HCT116 (cell line): ENCODE measurements around the gene PRCD. TPM values are rescaled to one million over a fixed set of nuclear protein-coding genes. Genes with fewer than 3 reads are reported as not detected.

Experiments used
- ATAC-seq: fragments of 200-7000 bp; cut with Tn5 transposase; 2 replicates; pipeline ENCODE4 v1.9.1; 2020; ENCODE audit warnings: mild to moderate bottlenecking, moderate library complexity
- BruUV-seq: library from RNA; stranded (reverse); fragments of 400-500 nt; replicated peaks from 2 replicates; lab custom pipeline; 2021; lab: Mats Ljungman, UMichigan
- CTCF ChIA-PET: fragments of 300-600 bp; sonication (Branson Sonifier 250); formaldehyde crosslinking; loops from one replicate; lab custom pipeline; 2021; ENCODE audit warnings: antibody characterized with exemption; lab: Charles Lee
- POLR2A ChIA-PET: fragments of 300-600, 350-600 bp; sonication (Branson Sonifier 250); formaldehyde crosslinking; loops from one replicate; lab custom pipeline; 2021; ENCODE audit warnings: antibody characterized with exemption; lab: Charles Lee
- RAD21 ChIA-PET, 2 experiments: fragments of 300-600 bp; sonication (Branson Sonifier 250); formaldehyde crosslinking; loops; one replicate each; lab custom pipeline; 2023; ENCODE audit warnings: low total read pairs in 2 of 2; ENCODE audit not compliant: uncharacterized antibody in 2 of 2, unreplicated experiment in 2 of 2, low non-redundant PET in 1 of 2; lab: Charles Lee
- DNase-seq: peaks from one replicate; pipeline ENCODE4 v3.0.0-alpha.2; 2010; ENCODE audit warnings: low read depth, low spot score
- H2AFZ ChIP-seq: fragments of 200-600 bp; shearing (Covaris generic), sonication (generic); 2 replicates; pipeline ENCODE4 v1.6.1; 2017; ENCODE audit warnings: low read depth, mixed run types, mixed read lengths, antibody characterized with exemption, low read length; ENCODE audit not compliant: poor library complexity, severe bottlenecking
- H3K27ac ChIP-seq: 2 replicates; pipeline ENCODE4 v1.5.1; 2012; ENCODE audit warnings: low read depth, low read length
- H3K27me3 ChIP-seq: fragments of 200-600 bp; sonication (generic); 2 replicates; pipeline ENCODE4 v1.6.1; 2016; ENCODE audit warnings: mixed run types, low read length, mixed read lengths; ENCODE audit not compliant: insufficient read depth
- H3K36me3 ChIP-seq, 2 experiments: fragments of 200-500 bp in 1 of 2; fragments of 200-600 bp in 1 of 2; sonication (Bioruptor generic) in 1 of 2; sonication (generic) in 1 of 2; 2 replicates each; pipeline versions ENCODE4 v1.5.1 to v1.6.1; 2014 to 2016; ENCODE audit warnings: low read length in 2 of 2, inconsistent platforms in 1 of 2, mixed read lengths in 1 of 2, mixed run types in 1 of 2; ENCODE audit not compliant: insufficient read depth in 2 of 2, control insufficient read depth in 1 of 2
- H3K4me1 ChIP-seq, 2 experiments: fragments of 200-600 bp in 1 of 2; sonication (generic) in 1 of 2; 2 replicates each; pipeline versions ENCODE4 v1.5.1 to v1.6.1; 2012 to 2017; ENCODE audit warnings: low read length in 2 of 2, inconsistent platforms in 1 of 2, mild to moderate bottlenecking in 1 of 2, mixed read lengths in 1 of 2, mixed run types in 1 of 2, moderate library complexity in 1 of 2; ENCODE audit not compliant: insufficient read depth in 2 of 2, control insufficient read depth in 1 of 2
- H3K4me2 ChIP-seq: fragments of 200-600 bp; sonication (generic); 2 replicates; pipeline ENCODE4 v1.6.1; 2017; ENCODE audit warnings: mixed run types, low read length, mixed read lengths
- H3K4me3 ChIP-seq, 2 experiments: fragments of 200-600 bp in 1 of 2; sonication (generic) in 1 of 2; replicated peaks in 1 of 2; 2 replicates each; pipeline ENCODE4 v1.5.1; 2011 to 2016; ENCODE audit warnings: low read length in 2 of 2, control low read depth in 1 of 2, low read depth in 1 of 2, mild to moderate bottlenecking in 1 of 2, mixed read lengths in 1 of 2, mixed run types in 1 of 2
- H3K79me2 ChIP-seq: fragments of 200-600 bp; sonication (generic); 2 replicates; pipeline ENCODE4 v1.6.1; 2017; ENCODE audit warnings: mild to moderate bottlenecking, mixed run types, low read length, moderate library complexity, mixed read lengths; ENCODE audit not compliant: insufficient read depth
- H3K9ac ChIP-seq: fragments of 200-600 bp; sonication (generic); 2 replicates; pipeline ENCODE4 v1.6.1; 2016; ENCODE audit warnings: low read length, mixed read lengths
- H3K9me2 ChIP-seq: fragments of 200-600 bp; sonication (generic), shearing (Covaris generic); 2 replicates; pipeline ENCODE4 v1.6.1; 2017; ENCODE audit warnings: mixed run types, mild to moderate bottlenecking, moderate library complexity; ENCODE audit not compliant: insufficient read depth
- H3K9me3 ChIP-seq, 2 experiments: fragments of 200-500 bp in 1 of 2; fragments of 200-600 bp in 1 of 2; sonication (Bioruptor generic) in 1 of 2; sonication (generic) in 1 of 2; 2 replicates each; pipeline ENCODE4 v1.6.1; 2014 to 2017; ENCODE audit warnings: low read length in 2 of 2, mixed read lengths in 2 of 2, inconsistent platforms in 1 of 2, low read depth in 1 of 2, mild to moderate bottlenecking in 1 of 2, mixed run types in 1 of 2, moderate library complexity in 1 of 2; ENCODE audit not compliant: control insufficient read depth in 1 of 2, insufficient read depth in 1 of 2
- H4K20me1 ChIP-seq: fragments of 200-600 bp; sonication (generic), shearing (Covaris generic); 2 replicates; pipeline ENCODE4 v1.6.1; 2017; ENCODE audit warnings: mixed run types, mild to moderate bottlenecking, moderate library complexity; ENCODE audit not compliant: insufficient read depth
- ATF3 ChIP-seq: IDR thresholded peaks from 2 replicates; pipeline ENCODE4 v1.6.1; 2012
- CBX3 ChIP-seq: IDR thresholded peaks from 2 replicates; pipeline ENCODE4 v1.6.1; 2012; ENCODE audit warnings: low read depth
- CEBPB ChIP-seq: IDR thresholded peaks from 2 replicates; pipeline ENCODE4 v1.6.1; 2012; ENCODE audit warnings: low read depth
- ELF1 ChIP-seq: IDR thresholded peaks from 2 replicates; pipeline ENCODE4 v1.6.1; 2012; ENCODE audit warnings: low read depth, borderline replicate concordance
- EZH2phosphoT487 ChIP-seq: fragments of 200-600 bp; IDR thresholded peaks from 2 replicates; pipeline ENCODE4 v1.6.1; 2018; ENCODE audit warnings: antibody characterized with exemption, borderline replicate concordance
- FOSL1 ChIP-seq: IDR thresholded peaks from 2 replicates; pipeline ENCODE4 v1.6.1; 2012; ENCODE audit warnings: low read depth
- MAX ChIP-seq: IDR thresholded peaks from 2 replicates; pipeline ENCODE4 v1.6.1; 2012
- POLR2A ChIP-seq: IDR thresholded peaks from 2 replicates; pipeline ENCODE4 v1.7.0; 2011; ENCODE audit warnings: borderline replicate concordance; ENCODE audit not compliant: insufficient read depth, insufficient read length; ENCODE audit errors: extremely low read depth
- RAD21 ChIP-seq: IDR thresholded peaks from 2 replicates; pipeline ENCODE4 v1.6.1; 2012; ENCODE audit warnings: low read depth, mild to moderate bottlenecking
- REST ChIP-seq: IDR thresholded peaks from 2 replicates; pipeline ENCODE4 v1.6.1; 2012; ENCODE audit warnings: low read depth
- SP1 ChIP-seq: IDR thresholded peaks from 2 replicates; pipeline ENCODE4 v1.6.1; 2012; ENCODE audit warnings: low read depth
- SRF ChIP-seq: IDR thresholded peaks from 2 replicates; pipeline ENCODE4 v1.6.1; 2012; ENCODE audit warnings: low read depth
- TCF7L2 ChIP-seq: IDR thresholded peaks from 2 replicates; pipeline ENCODE4 v1.7.0; 2011; ENCODE audit warnings: borderline replicate concordance, inconsistent platforms; ENCODE audit not compliant: insufficient read depth, insufficient read length; ENCODE audit errors: extremely low read depth
- YY1 ChIP-seq: IDR thresholded peaks from 2 replicates; pipeline ENCODE4 v1.6.1; 2011; ENCODE audit warnings: low read length, low read depth, moderate library complexity, mild to moderate bottlenecking; ENCODE audit not compliant: insufficient replicate concordance; ENCODE audit errors: extremely low read depth
- ZFX ChIP-seq: fragments of 450-650 bp; IDR thresholded peaks from 2 replicates; pipeline ENCODE4 v1.6.1; 2017
- ZNF274 ChIP-seq: fragments of 200-500 bp; sonication (Bioruptor generic); IDR thresholded peaks from 2 replicates; pipeline ENCODE4 v1.6.1; 2014; ENCODE audit warnings: mild to moderate bottlenecking, low read depth, low read length, inconsistent platforms
- intact Hi-C: fragments of 100-400 bp; cut with micrococcal nuclease; formaldehyde crosslinking; loops from 2 replicates; pipeline ENCODE4 v1.10.0; 2022
- total RNA-seq: library from RNA; stranded (reverse); gene quantifications from one replicate; pipeline ENCODE4 v1.2.1, GENCODE V29; 2021; ENCODE audit not compliant: unreplicated experiment
- TF ChIP-seq, protein P1 (sequence below), 3 experiments: fragments of 200-600 bp in 1 of 3; sonication (generic) in 1 of 3; IDR thresholded peaks in 2 of 3; conservative IDR thresholded peaks in 1 of 3; 2 replicates each; pipeline ENCODE4 v1.5.1; 2012 to 2017; ENCODE audit warnings: low read depth in 2 of 3, low read length in 2 of 3, antibody characterized with exemption in 1 of 3, borderline replicate concordance in 1 of 3, control low read depth in 1 of 3, mild to moderate bottlenecking in 1 of 3, mixed read lengths in 1 of 3, mixed run types in 1 of 3, moderate library complexity in 1 of 3; ENCODE audit not compliant: insufficient read depth in 1 of 3

Gene PRCD
- total RNA-seq, 1 experiment from 2014 or later: not detected

- Histone ChIP-seq H3K36me3 (no peaks in the 10 kb centered on the region), H2AFZ (no peak overlapping the region), H3K9me2 (no peaks in the 10 kb centered on the region), H3K9ac (no peak overlapping the region), H3K4me2 (no peak overlapping the region), H3K27me3 (no peaks in the 10 kb centered on the region), H3K9me3 (no peaks in the 10 kb centered on the region), H4K20me1 (no peaks in the 10 kb centered on the region), H3K79me2 (no peaks in the 10 kb centered on the region), H3K27ac (no peak overlapping the region), H3K4me3 (no peak overlapping the region), H3K4me1 (peaks cover 8 to 16% of the 10 kb centered on the region in 2 experiments)
- no TSS peak for BruUV-seq
- RAD21 ChIA-PET: no interaction called here
- TF ChIP-seq RAD21 (no peak), REST (no peak), YY1 (no peak), CBX3 (no peak), EZH2phosphoT487 (no peak), FOSL1 (no peak), CEBPB (no peak), SP1 (no peak), ELF1 (no peak), ATF3 (no peak), ZFX (no peak), TCF7L2 (no peak), POLR2A (no peak), MAX (no peak), ZNF274 (no peak), SRF (no peak)
- TF ChIP-seq, protein P1, sequence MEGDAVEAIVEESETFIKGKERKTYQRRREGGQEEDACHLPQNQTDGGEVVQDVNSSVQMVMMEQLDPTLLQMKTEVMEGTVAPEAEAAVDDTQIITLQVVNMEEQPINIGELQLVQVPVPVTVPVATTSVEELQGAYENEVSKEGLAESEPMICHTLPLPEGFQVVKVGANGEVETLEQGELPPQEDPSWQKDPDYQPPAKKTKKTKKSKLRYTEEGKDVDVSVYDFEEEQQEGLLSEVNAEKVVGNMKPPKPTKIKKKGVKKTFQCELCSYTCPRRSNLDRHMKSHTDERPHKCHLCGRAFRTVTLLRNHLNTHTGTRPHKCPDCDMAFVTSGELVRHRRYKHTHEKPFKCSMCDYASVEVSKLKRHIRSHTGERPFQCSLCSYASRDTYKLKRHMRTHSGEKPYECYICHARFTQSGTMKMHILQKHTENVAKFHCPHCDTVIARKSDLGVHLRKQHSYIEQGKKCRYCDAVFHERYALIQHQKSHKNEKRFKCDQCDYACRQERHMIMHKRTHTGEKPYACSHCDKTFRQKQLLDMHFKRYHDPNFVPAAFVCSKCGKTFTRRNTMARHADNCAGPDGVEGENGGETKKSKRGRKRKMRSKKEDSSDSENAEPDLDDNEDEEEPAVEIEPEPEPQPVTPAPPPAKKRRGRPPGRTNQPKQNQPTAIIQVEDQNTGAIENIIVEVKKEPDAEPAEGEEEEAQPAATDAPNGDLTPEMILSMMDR (IDR thresholded peaks at IDR 0.05 in 2 of 3, conservative IDR thresholded peaks at IDR 0.05 in 1 of 3; ENCODE audit: borderline replicate concordance in 1 of 3, insufficient read depth in 1 of 3, low read depth in 2 of 3, low read length in 2 of 3): no peak
- DNase-seq: no peak
- POLR2A ChIA-PET: no interaction called here
- CTCF ChIA-PET: interaction anchor here (2.7 kb wide), 1 partner anchor 85 kb away, joined by 11 read pairs; no protein-coding TSS in a partner anchor
- intact Hi-C loops: no loop called here
- ATAC-seq: no peak
These were observed 1.4 kb upstream of the PRCD start for GRCh38 chr17:76538281-76538931.
